Ishikawa (cell line): ENCODE measurements around the gene MAGI2.

Experiments used
- CEBPB ChIP-seq: IDR thresholded peaks from 2 replicates; pipeline ENCODE4 v1.6.1; 2012
- CREB1 ChIP-seq: IDR thresholded peaks from 2 replicates; pipeline ENCODE4 v1.6.1; 2012; ENCODE audit warnings: low read depth
- EGR1 ChIP-seq: IDR thresholded peaks from 2 replicates; pipeline ENCODE4 v1.6.1; 2012
- EP300 ChIP-seq: IDR thresholded peaks from 2 replicates; pipeline ENCODE4 v1.6.1; 2012; ENCODE audit warnings: borderline replicate concordance
- FOXM1 ChIP-seq: IDR thresholded peaks from 2 replicates; pipeline ENCODE4 v1.6.1; 2012; ENCODE audit warnings: low read depth, borderline replicate concordance
- MAX ChIP-seq: IDR thresholded peaks from 2 replicates; pipeline ENCODE4 v1.6.1; 2012
- NFIC ChIP-seq: IDR thresholded peaks from 2 replicates; pipeline ENCODE4 v1.6.1; 2012
- RAD21 ChIP-seq: IDR thresholded peaks from 2 replicates; pipeline ENCODE4 v1.6.1; 2012; ENCODE audit warnings: low read depth
- REST ChIP-seq: IDR thresholded peaks from 2 replicates; pipeline ENCODE4 v1.6.1; 2012; ENCODE audit warnings: low read depth, mild to moderate bottlenecking
- TAF1 ChIP-seq: IDR thresholded peaks from 2 replicates; pipeline ENCODE4 v1.6.1; 2012; ENCODE audit warnings: low read depth, mild to moderate bottlenecking
- TCF12 ChIP-seq: IDR thresholded peaks from 2 replicates; pipeline ENCODE4 v1.6.1; 2012; ENCODE audit warnings: low read depth
- TEAD4 ChIP-seq: IDR thresholded peaks from 2 replicates; pipeline ENCODE4 v1.6.1; 2012
- USF1 ChIP-seq: IDR thresholded peaks from 2 replicates; pipeline ENCODE4 v1.6.1; 2012
- YY1 ChIP-seq: IDR thresholded peaks from 2 replicates; pipeline ENCODE4 v1.6.1; 2012; ENCODE audit warnings: low read depth
- ZBTB7A ChIP-seq: IDR thresholded peaks from 2 replicates; pipeline ENCODE4 v1.6.1; 2012; ENCODE audit warnings: low read depth

Gene MAGI2

DNA sequence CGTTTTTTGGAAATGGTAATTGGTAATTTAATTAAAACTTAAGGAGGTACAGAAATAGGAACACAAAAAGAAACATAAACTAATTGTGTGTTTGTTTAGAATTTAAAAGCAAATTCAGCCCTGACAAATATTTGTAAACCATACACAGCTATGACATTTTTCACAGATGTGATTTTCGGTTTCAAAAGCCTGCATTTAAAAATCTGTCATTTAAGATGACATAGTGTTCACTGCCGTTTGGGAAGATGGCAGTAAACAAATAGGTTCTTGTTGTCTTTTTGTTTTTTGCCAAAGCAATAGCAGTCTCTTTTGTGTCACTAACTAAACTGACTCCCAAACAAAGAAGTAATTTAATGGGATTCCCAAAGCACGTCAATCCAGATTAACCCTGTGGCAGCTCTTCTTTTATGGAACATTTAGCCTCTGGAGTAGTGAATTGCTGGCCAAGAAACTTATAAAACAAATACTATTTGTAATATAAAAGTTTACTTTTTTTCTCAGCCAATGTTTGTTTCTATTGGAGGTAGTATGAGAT is 957.3 kb downstream of the MAGI2 start:
- TF ChIP-seq EP300, result no peak
- no peak for TF ChIP-seq MAX
- no peak for TF ChIP-seq CREB1
- TF ChIP-seq FOXM1, result no peak
- TF ChIP-seq TAF1, result no peak
- no peak for TF ChIP-seq YY1
- TF ChIP-seq ZBTB7A, result no peak
- TF ChIP-seq REST, result no peak
- TF ChIP-seq TEAD4, result no peak
- no peak for TF ChIP-seq EGR1
- no peak for TF ChIP-seq RAD21
- no peak for TF ChIP-seq NFIC
- TF ChIP-seq TCF12, result no peak
- TF ChIP-seq CEBPB, result no peak
- TF ChIP-seq USF1, result no peak

DNA sequence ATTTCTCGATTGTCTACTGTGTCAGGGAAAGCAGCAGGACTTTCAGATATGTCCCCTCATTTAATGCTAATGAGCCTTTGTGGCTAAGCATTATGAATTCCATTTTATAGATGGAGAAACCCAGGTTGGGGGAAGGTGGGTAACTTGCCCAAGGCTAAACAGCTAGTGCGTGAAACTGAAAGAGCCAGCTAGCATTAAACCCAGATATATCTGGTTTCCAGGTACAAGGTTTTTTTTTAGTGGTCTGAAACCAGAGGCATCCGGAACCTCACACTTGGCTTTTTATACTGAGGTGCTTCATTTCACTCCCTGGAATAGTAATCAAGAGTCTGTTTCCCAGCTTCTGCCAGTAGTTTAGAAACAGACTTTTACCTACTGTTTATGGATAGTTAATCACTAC is 960.1 kb downstream of the MAGI2 start:
- TF ChIP-seq TEAD4, result no peak
- TF ChIP-seq FOXM1, result no peak

DNA sequence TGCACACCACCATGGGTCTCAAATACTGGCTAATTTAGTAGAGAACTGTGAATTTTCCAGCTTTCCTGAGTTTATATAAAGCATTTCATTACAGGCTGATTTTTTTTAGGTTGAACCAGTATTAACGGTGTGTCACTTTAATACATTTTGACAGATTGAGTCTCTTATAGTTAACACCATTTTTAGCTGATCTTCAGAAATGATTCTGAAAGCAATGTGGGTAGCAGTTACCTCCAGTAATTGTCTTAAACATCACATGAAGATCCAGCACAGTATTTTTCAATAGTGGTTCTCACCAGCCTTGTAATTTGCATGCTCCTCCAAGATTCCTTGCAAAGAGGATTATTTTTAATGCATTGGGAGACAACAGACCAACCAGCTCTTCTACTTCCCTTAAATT is 961.3 kb downstream of the MAGI2 start:
- TF ChIP-seq TAF1, result no peak
- TF ChIP-seq MAX, result no peak

DNA sequence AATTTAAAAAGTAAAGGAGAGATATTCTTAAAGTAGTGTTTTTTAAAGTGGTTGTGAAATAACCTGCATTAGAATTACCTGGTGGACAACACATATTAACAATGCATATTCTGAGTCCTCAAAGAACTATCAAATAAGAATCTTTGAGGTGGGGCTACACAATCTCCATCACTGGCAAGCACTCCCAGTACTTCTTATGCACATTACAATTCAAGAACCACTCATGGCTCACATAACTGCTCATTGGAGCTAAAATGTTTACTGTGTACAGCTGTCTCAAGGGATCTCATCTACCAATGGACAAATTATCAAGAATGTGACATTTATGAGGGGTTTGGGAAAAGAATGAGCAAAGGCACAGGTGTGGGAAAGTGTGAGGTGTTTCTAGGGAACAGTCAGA is 962.9 kb downstream of the MAGI2 start:
- no peak for TF ChIP-seq TCF12
- TF ChIP-seq REST, result no peak
- TF ChIP-seq ZBTB7A, result no peak
- TF ChIP-seq FOXM1, result no peak
- TF ChIP-seq EGR1, result no peak
- TF ChIP-seq NFIC, result no peak
- no peak for TF ChIP-seq EP300
- TF ChIP-seq CEBPB, result no peak
- no peak for TF ChIP-seq RAD21
- no peak for TF ChIP-seq TAF1

DNA sequence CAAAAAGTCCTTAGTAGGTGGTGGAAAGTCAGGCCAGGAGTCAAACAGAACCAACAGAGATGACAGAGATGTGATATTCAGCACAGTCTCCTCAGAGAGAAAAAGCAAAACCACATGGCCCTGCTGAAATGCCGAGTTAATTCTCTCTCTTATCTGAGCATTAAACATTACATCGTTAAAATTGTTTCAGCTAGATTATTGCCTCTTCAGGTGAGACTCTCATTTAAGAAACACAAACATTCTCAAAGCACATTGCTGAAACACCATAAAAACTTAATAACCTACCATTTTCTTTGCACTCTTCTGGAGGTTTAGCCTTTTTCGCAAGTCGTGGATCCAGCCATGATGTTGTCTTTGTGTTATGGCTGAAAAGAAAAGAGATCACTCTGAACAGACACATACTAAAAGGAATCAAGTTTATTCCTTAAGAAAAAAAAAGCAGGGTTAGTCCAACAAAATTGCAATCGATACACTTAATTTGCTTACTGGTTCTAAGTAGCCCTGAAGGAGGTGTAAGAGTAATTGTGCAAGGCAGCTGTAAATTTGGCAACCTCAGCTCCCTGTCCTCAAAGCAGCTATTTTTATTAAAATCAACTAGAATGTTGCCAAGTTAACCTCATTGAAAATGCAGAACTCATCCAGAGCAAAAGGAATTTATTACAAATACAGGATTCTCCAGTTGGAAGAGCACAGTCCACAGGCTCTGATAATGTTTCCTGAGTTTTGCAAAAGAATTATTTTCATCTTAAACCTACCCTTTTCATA is 963.8 kb downstream of the MAGI2 start:
- TF ChIP-seq EGR1, result no peak
- no peak for TF ChIP-seq MAX
- TF ChIP-seq TCF12, result no peak

GRCh38 chr7:78487464-78487863 is 966.0 kb downstream of the MAGI2 start:
- TF ChIP-seq TEAD4 (no peak), MAX (no peak), TAF1 (no peak), ZBTB7A (no peak), RAD21 (no peak), TCF12 (no peak), REST (no peak), FOXM1 (no peak), YY1 (no peak), EP300 (no peak), NFIC (no peak), USF1 (no peak), EGR1 (no peak), CEBPB (no peak), CREB1 (no peak)
